SK-N-SH (cell line): ENCODE measurements around the gene PCK2. TPM values are rescaled to one million over a fixed set of nuclear protein-coding genes. Genes with fewer than 3 reads are reported as not detected.

Experiments
- CTCF ChIA-PET: fragments of 300-600, 350-600 bp; formaldehyde crosslinking; extraction: SDS; loops from one replicate; lab custom pipeline; 2021; lab: Yijun Ruan, JAX
- POLR2A ChIA-PET: fragments of 350-600 bp; sonication (Branson Sonifier 250); formaldehyde crosslinking; extraction: SDS; loops from one replicate; lab custom pipeline; 2020; ENCODE audit warnings: antibody characterized with exemption, inconsistent platforms; lab: Yijun Ruan, JAX
- DNase-seq: peaks from one replicate; pipeline ENCODE4 v3.0.0; 2012
- H2AFZ ChIP-seq: fragments of 200-600 bp; sonication (generic); 2 replicates; pipeline ENCODE4 v1.8.1; 2016; ENCODE audit warnings: antibody characterized with exemption, mild to moderate bottlenecking, low read depth
- H3F3A ChIP-seq: fragments of 200-600 bp; sonication (generic); replicated peaks from 2 replicates; pipeline ENCODE3; 2016; ENCODE audit warnings: antibody characterized with exemption, mild to moderate bottlenecking; ENCODE audit not compliant: insufficient read depth
- H3K27ac ChIP-seq, 2 experiments: fragments of 200-500 bp in 1 of 2; fragments of 200-600 bp in 1 of 2; sonication (Bioruptor generic) in 1 of 2; sonication (generic), shearing (Covaris generic) in 1 of 2; 2 replicates each; pipeline versions ENCODE4 v1.5.1 to v1.6.1; 2014 to 2016; ENCODE audit warnings: low read depth in 2 of 2, inconsistent platforms in 1 of 2, low read length in 1 of 2, mild to moderate bottlenecking in 1 of 2, mixed read lengths in 1 of 2
- H3K27me3 ChIP-seq: fragments of 200-600 bp; sonication (generic), shearing (Covaris generic); 2 replicates; pipeline ENCODE4 v1.6.1; 2016; ENCODE audit warnings: mixed run types; ENCODE audit not compliant: insufficient read depth
- H3K36me3 ChIP-seq, 2 experiments: fragments of 200-500 bp in 1 of 2; fragments of 200-600 bp in 1 of 2; sonication (Bioruptor generic) in 1 of 2; sonication (generic) in 1 of 2; replicated peaks in 1 of 2; 2 replicates each; pipeline versions ENCODE3 to v1.5.1; 2014 to 2016; ENCODE audit warnings: low read length in 1 of 2, mild to moderate bottlenecking in 1 of 2; ENCODE audit not compliant: insufficient read depth in 2 of 2, control insufficient read depth in 1 of 2
- H3K4me1 ChIP-seq, 2 experiments: fragments of 200-500 bp in 1 of 2; fragments of 200-600 bp in 1 of 2; sonication (Bioruptor generic) in 1 of 2; sonication (generic), shearing (Covaris generic) in 1 of 2; 2 replicates each; pipeline versions ENCODE4 v1.5.1 to v1.6.1; 2014 to 2016; ENCODE audit warnings: low read depth in 1 of 2, low read length in 1 of 2, mixed run types in 1 of 2; ENCODE audit not compliant: insufficient read depth in 2 of 2, control insufficient read depth in 1 of 2
- H3K4me2 ChIP-seq: fragments of 200-600 bp; sonication (generic), shearing (Covaris generic); 2 replicates; pipeline ENCODE4 v1.6.1; 2017; ENCODE audit warnings: mixed run types
- H3K4me3 ChIP-seq, 2 experiments: fragments of 200-500 bp in 1 of 2; fragments of 200-600 bp in 1 of 2; sonication (Bioruptor generic) in 1 of 2; sonication (generic), shearing (Covaris generic) in 1 of 2; 2 replicates each; pipeline versions ENCODE4 v1.5.1 to v1.8.1; 2014 to 2016; ENCODE audit warnings: low read depth in 2 of 2, inconsistent platforms in 1 of 2, low read length in 1 of 2, mild to moderate bottlenecking in 1 of 2, mixed read lengths in 1 of 2, moderate library complexity in 1 of 2
- H3K79me2 ChIP-seq: fragments of 200-600 bp; sonication (generic); 2 replicates; pipeline ENCODE4 v1.8.1; 2017; ENCODE audit warnings: mild to moderate bottlenecking; ENCODE audit not compliant: insufficient read depth
- H3K9ac ChIP-seq: fragments of 200-600 bp; sonication (generic); 2 replicates; pipeline ENCODE4 v1.6.1; 2017; ENCODE audit warnings: mixed run types
- H3K9me2 ChIP-seq: fragments of 200-600 bp; sonication (generic); 2 replicates; pipeline ENCODE4 v1.6.1; 2017; ENCODE audit warnings: mixed run types
- H3K9me3 ChIP-seq: fragments of 200-600 bp; sonication (generic); 2 replicates; pipeline ENCODE4 v1.6.1; 2017; ENCODE audit warnings: mixed run types, mild to moderate bottlenecking, moderate library complexity
- H4K20me1 ChIP-seq: fragments of 200-600 bp; sonication (generic); 2 replicates; pipeline ENCODE4 v1.6.1; 2017; ENCODE audit warnings: mild to moderate bottlenecking, mixed run types; ENCODE audit not compliant: insufficient read depth
- CHD2 ChIP-seq: fragments of 150-350 bp; IDR thresholded peaks from 2 replicates; pipeline ENCODE4 v1.6.1; 2018; ENCODE audit warnings: low read length; ENCODE audit not compliant: partially characterized antibody
- ELF1 ChIP-seq: IDR thresholded peaks from 2 replicates; pipeline ENCODE4 v1.4.0; 2012
- EP300 ChIP-seq, 2 experiments: IDR thresholded peaks; 2 replicates each; pipeline versions ENCODE4 v1.4.0 to v1.6.1; 2012; ENCODE audit warnings: borderline replicate concordance in 1 of 2, low read depth in 1 of 2, low read length in 1 of 2
- EZH2phosphoT487 ChIP-seq: fragments of 200-600 bp; sonication (generic); IDR thresholded peaks from 2 replicates; pipeline ENCODE4 v1.6.1; 2017; ENCODE audit warnings: low read depth, mixed run types, mild to moderate bottlenecking, antibody characterized with exemption, moderate library complexity, borderline replicate concordance
- FOXJ3 ChIP-seq: sonication (generic); formaldehyde crosslinking; IDR thresholded peaks from 2 replicates; pipeline ENCODE4 v1.5.1; 2020; ENCODE audit warnings: mild to moderate bottlenecking, missing genetic modification reagents
- FOXM1 ChIP-seq: IDR thresholded peaks from 2 replicates; pipeline ENCODE4 v1.4.0; 2012; ENCODE audit warnings: low read depth, mild to moderate bottlenecking
- GATA2 ChIP-seq: sonication (generic); formaldehyde crosslinking; IDR thresholded peaks from 2 replicates; pipeline ENCODE4 v1.5.0; 2020; ENCODE audit warnings: mild to moderate bottlenecking, missing genetic modification reagents
- JUND ChIP-seq: IDR thresholded peaks from 2 replicates; pipeline ENCODE4 v1.4.0; 2012
- MEF2A ChIP-seq: IDR thresholded peaks from 2 replicates; pipeline ENCODE4 v1.4.0; 2012; ENCODE audit warnings: low read depth, borderline replicate concordance
- NRF1 ChIP-seq: IDR thresholded peaks from 2 replicates; pipeline ENCODE4 v1.6.1; 2012; ENCODE audit warnings: low read depth, mild to moderate bottlenecking, low read length
- POLR2AphosphoS5 ChIP-seq: IDR thresholded peaks from 2 replicates; pipeline ENCODE4 v1.6.1; 2012; ENCODE audit warnings: low read depth, low read length
- RCOR1 ChIP-seq: fragments of 150-350 bp; IDR thresholded peaks from 2 replicates; pipeline ENCODE4 v1.6.1; 2017; ENCODE audit warnings: antibody characterized with exemption, low read length
- RXRA ChIP-seq: IDR thresholded peaks from 2 replicates; pipeline ENCODE4 v1.4.0; 2012; ENCODE audit warnings: low read depth, mild to moderate bottlenecking, borderline replicate concordance
- SIN3A ChIP-seq: IDR thresholded peaks from 2 replicates; pipeline ENCODE4 v1.6.1; 2012; ENCODE audit warnings: low read depth, mild to moderate bottlenecking, low read length, moderate library complexity, borderline replicate concordance
- SMC3 ChIP-seq: IDR thresholded peaks from 2 replicates; pipeline ENCODE4 v1.6.1; 2012; ENCODE audit warnings: low read depth, low read length, improper control_type of control experiment
- TCF12 ChIP-seq: IDR thresholded peaks from 2 replicates; pipeline ENCODE4 v1.4.0; 2012
- YY1 ChIP-seq: IDR thresholded peaks from 2 replicates; pipeline ENCODE4 v1.4.0; 2012; ENCODE audit warnings: low read depth, mild to moderate bottlenecking
- WGBS: methylation state at CpG from one replicate; pipeline ENCODE4 v1.1.6; 2017; ENCODE audit warnings: low lambda C conversion rate; 5-methylcytosine and 5-hydroxymethylcytosine counted together
- polyA plus RNA-seq, 3 experiments: library from polyadenylated mRNA; depleted of rRNA; stranded (reverse); fragments of >200 nt; gene quantifications; 2 replicates each; pipeline ENCODE4 v1.2.3, GENCODE V29; 2012
- TF ChIP-seq, protein P1 (sequence below): fragments of 150-350 bp; IDR thresholded peaks from 2 replicates; pipeline ENCODE4 v1.6.1; 2016; ENCODE audit warnings: mild to moderate bottlenecking, low read depth, low read length
- TF ChIP-seq, protein P2 (sequence below): fragments of 200-600 bp; sonication (generic); IDR thresholded peaks from 2 replicates; pipeline ENCODE4 v1.6.1; 2017; ENCODE audit warnings: antibody characterized with exemption, mild to moderate bottlenecking, moderate library complexity
- TF ChIP-seq, protein P3 (sequence below): IDR thresholded peaks from 2 replicates; pipeline ENCODE4 v1.4.0; 2012; ENCODE audit warnings: low read depth, borderline replicate concordance

The PCK2 gene
- polyA plus RNA-seq, 1 of the 3 experiments (the other 2 are of a cell fraction), result 16.6 TPM

DNA sequence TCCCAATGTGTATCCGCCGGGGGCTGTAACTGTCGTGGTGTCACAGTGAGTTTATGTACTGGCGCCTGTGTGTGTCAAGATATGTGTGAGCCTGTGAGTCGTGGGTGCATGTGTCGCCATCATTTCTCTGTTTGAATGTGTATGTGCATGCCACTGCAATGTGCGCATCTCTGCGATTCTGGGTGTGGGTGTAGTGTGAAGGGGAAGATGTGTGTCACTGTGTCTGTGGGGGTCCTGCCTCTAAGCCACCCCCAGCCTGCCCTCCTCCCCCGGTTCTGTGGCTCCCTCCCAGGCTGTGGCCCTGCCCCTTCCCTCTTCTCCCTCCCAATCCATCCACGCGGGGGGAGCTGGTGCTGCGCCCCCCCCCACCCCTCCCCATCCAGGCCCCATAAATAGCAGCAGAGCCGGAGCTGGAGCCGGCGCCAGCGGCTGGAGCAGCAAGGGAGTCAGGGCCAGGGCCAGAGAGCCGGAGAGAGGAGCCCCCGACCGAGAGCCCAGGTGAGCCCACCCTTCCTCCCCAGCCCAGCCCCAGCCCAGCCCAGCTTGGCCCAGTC lies 22.9 kb upstream of the PCK2 start, which contains the start of gene CPNE6:
Gene CPNE6, plus strand, starts transcription at position 419 of the 554 bp plus-strand sequence. CDS start 1,375 bp downstream, outside the sequence.
- Histone ChIP-seq H3K9me2 (no peaks in the 10 kb centered on the region), H3K79me2 (no peaks in the 10 kb centered on the region), H4K20me1 (no peaks in the 10 kb centered on the region), H3K4me2 (no peak within 1 kb of the TSS), H3K4me1 (no peaks in the 10 kb centered on the region; a peak in 1 of 4 replicates), H3K9me3 (no peaks in the 10 kb centered on the region), H3K36me3 (no peaks in the 10 kb centered on the region), H3K27me3 (no peaks in the 10 kb centered on the region; the same call in 1 of the 2 replicates), H2AFZ (no peak within 1 kb of the TSS), H3K27ac (no peak within 1 kb of the TSS), H3K4me3 (no peak within 1 kb of the TSS), H3K9ac (no peak within 1 kb of the TSS), H3F3A (no peaks in the 10 kb centered on the region)
- POLR2A ChIA-PET, result no interaction called here
- 71% methylated on average over 16 of the region's 19 CpGs for WGBS
- DNase-seq, result no peak
- TF ChIP-seq JUND (no peak), FOXM1 (no peak), YY1 (no peak), CHD2 (no peak), RCOR1 (no peak), RXRA (no peak)
- TF ChIP-seq, protein P1, sequence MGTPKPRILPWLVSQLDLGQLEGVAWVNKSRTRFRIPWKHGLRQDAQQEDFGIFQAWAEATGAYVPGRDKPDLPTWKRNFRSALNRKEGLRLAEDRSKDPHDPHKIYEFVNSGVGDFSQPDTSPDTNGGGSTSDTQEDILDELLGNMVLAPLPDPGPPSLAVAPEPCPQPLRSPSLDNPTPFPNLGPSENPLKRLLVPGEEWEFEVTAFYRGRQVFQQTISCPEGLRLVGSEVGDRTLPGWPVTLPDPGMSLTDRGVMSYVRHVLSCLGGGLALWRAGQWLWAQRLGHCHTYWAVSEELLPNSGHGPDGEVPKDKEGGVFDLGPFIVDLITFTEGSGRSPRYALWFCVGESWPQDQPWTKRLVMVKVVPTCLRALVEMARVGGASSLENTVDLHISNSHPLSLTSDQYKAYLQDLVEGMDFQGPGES, result no peak
- CTCF ChIA-PET, result interaction anchor here (1.4 to 42.8 kb wide), 4 partner anchors 10 to 90 kb away, joined by 4 to 1159 read pairs (median 151); partner anchors contain the start of genes IRF9 and PCK2

DNA sequence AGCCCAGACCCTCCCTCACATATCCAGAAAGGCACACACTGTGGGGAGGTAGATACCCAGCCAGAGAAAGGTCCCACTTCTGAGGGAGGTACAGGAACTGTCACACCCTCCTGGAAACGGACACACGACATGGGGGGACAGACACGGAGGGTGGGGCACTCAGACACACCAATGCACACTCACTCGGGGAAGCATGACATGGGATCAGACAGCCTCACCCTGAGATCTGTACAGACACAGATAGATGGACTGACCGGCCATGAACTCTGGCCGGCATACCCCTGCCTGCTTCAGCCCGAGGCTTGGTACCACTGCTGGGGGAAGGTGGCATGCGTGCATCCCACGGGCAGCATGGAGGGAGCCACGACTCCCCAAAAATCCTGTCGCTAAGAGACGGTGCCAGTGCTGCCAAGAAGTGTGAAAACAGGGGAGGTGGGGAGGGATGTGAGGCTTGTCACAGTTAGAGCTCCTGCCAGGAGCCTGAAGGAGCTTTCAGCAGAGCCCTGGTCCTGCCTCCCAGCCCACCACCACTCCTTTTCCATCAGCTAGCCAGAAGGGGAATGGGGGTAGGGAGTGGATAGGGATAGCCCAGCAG lies 22.2 kb upstream of the PCK2 start:
- Histone ChIP-seq H2AFZ (no peak overlapping the region), H3K4me1 (no peaks in the 10 kb centered on the region; a peak in 1 of 4 replicates), H3F3A (no peaks in the 10 kb centered on the region), H3K79me2 (no peaks in the 10 kb centered on the region), H3K9me3 (no peaks in the 10 kb centered on the region), H3K36me3 (no peaks in the 10 kb centered on the region), H3K27ac (no peak overlapping the region), H3K27me3 (no peaks in the 10 kb centered on the region; the same call in 1 of the 2 replicates), H3K4me3 (no peak overlapping the region), H3K4me2 (no peak overlapping the region), H3K9me2 (no peaks in the 10 kb centered on the region), H4K20me1 (no peaks in the 10 kb centered on the region), H3K9ac (no peak overlapping the region)
- CTCF ChIA-PET, result interaction anchor here (1.4 to 42.8 kb wide), 4 partner anchors 9 to 89 kb away, joined by 4 to 1159 read pairs (median 151); partner anchors contain the start of genes IRF9 and PCK2
- WGBS, result 48% methylated on average over 4 of the region's 12 CpGs
- POLR2A ChIA-PET, result no interaction called here
- no peak for DNase-seq
- TF ChIP-seq CHD2 (no peak), POLR2AphosphoS5 (no peak), NRF1 (no peak), JUND (no peak), EP300 (IDR thresholded peaks at IDR 0.05; ENCODE audit: borderline replicate concordance in 1 of 2, low read depth in 1 of 2, low read length in 1 of 2) (no peak), SIN3A (no peak), SMC3 (no peak), MEF2A (no peak), FOXJ3 (CRISPR knock-in tag) (no peak), EZH2phosphoT487 (no peak), ELF1 (no peak), TCF12 (no peak), GATA2 (no peak)
- TF ChIP-seq, protein P2, sequence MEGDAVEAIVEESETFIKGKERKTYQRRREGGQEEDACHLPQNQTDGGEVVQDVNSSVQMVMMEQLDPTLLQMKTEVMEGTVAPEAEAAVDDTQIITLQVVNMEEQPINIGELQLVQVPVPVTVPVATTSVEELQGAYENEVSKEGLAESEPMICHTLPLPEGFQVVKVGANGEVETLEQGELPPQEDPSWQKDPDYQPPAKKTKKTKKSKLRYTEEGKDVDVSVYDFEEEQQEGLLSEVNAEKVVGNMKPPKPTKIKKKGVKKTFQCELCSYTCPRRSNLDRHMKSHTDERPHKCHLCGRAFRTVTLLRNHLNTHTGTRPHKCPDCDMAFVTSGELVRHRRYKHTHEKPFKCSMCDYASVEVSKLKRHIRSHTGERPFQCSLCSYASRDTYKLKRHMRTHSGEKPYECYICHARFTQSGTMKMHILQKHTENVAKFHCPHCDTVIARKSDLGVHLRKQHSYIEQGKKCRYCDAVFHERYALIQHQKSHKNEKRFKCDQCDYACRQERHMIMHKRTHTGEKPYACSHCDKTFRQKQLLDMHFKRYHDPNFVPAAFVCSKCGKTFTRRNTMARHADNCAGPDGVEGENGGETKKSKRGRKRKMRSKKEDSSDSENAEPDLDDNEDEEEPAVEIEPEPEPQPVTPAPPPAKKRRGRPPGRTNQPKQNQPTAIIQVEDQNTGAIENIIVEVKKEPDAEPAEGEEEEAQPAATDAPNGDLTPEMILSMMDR, result no peak
- TF ChIP-seq, protein P1, result no peak
- TF ChIP-seq, protein P3, sequence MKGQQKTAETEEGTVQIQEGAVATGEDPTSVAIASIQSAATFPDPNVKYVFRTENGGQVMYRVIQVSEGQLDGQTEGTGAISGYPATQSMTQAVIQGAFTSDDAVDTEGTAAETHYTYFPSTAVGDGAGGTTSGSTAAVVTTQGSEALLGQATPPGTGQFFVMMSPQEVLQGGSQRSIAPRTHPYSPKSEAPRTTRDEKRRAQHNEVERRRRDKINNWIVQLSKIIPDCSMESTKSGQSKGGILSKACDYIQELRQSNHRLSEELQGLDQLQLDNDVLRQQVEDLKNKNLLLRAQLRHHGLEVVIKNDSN, result no peak
